Stimulated activated CD4-positive, alpha-beta T cell treated with anti-CD3 and anti-CD28 coated beads, Interleukin-12 subunit alpha, Interleukin-12 subunit beta, amount 100 ng/mL, for 4 hours (primary cell): ENCODE data around the gene NAA25.
"Not testable (repeated sequence)": the region's sequence is repeated elsewhere in the genome, so short reads cannot be mapped to it uniquely, and the experiment has no call there.

ENCODE experiments used
- DNase-seq: peaks from one replicate; pipeline ENCODE4 v3.0.0-alpha.2; 2020

NAA25 gene

DNA sequence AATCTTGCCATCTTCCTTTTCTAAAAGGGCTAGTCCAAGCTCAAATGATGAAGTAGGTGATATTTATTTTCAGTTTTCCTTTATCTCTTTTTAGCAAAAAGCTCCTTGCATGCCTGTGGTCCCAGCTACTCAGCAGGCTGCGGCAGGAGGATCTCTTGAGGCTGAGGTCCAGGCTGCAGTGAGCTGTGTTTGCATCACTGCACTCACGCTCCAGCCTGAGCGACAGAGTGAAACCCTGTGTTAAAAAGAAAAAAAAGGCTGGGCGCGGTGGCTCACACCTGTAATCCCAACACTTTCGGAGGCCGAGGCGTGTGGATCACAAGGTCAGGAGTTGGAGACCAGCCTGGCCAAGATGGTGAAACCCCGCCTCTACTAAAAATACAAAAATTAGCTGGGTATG, 100.6 kb downstream of the NAA25 start:
- no peak for DNase-seq

DNA sequence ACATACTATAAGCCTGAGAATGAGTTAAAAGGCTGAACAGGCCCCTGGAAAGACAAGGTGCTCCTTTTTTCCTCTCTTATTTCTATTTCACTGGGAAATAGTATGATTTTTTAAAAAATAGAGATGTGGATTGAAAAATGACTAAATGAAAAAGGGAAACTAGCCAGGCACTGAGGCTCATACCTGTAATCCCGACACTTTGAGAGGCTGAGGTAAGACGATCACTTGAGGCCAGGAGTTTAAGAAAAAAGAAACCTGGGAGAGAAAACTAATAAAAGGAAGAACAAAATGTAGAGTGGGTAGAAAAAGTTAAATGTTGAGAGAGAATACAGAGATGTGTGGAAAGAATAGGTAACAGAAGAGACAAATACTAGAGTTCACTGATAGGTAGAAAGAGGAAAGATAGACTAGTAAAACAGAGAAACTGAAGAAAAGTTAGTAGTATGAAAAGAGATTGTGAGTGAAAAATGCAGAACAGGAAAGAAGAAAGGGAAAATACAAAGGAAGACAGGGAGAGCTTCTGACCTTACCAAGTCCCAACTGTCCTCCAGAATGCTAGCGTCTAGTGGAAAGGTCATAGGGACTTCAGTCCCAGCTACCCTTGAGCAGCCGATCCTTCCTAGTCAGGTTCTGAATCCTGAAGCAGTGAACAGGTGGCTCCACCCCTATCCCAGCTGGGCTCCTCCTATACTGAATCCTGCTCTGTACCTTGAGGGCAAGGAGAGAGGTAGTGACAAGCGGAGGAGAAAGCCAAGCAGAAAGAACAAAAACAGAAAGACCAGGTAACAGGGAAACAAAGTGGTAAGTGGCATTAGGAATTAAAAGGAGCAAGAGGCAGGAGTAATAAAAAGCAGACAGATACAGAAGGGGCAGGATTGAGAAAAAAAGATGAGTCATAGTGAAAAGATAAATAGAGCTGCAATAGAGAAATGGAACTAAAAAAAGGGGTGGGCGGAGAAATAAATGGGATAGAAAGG, 102.9 kb downstream of the NAA25 start:
- no peak for DNase-seq

DNA sequence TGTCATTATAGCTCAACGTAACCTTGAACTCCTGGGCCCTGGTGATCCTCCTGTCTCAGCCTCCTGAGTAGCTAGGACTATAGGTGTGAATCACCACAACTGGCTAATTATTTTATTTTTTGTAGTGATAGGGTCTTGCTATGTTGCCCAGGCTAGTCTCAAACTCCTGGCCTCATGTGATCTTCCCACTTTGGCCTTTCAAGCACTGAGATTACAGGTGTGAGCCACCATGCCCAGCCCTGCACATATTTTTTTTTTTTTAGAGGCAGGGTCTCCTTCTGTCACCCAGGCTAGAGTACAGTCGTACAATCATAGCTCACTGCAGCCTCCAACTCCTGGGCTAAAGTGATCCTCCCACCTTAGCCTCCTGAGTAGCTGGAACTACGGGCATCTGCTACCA, 104.5 kb downstream of the NAA25 start:
- no peak for DNase-seq

DNA sequence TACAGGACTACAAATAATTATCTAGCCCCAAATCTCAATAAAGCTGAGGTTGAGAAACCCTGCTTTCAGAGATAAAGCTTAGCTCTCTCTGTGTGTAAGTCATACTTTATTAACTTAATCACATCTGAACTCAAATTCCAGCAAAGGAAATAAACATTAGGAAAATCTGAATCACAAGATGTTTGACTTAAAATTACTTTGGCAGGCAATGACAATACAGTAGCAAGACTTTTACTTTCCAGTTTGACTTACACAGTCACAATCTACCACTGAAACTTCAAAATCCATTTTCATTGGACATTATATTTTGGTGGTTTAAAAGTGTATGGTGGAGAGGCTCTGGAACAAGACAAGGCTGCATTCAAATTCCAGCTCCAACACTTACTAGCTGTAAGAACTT, 107.0 kb downstream of the NAA25 start:
- no peak for DNase-seq

DNA sequence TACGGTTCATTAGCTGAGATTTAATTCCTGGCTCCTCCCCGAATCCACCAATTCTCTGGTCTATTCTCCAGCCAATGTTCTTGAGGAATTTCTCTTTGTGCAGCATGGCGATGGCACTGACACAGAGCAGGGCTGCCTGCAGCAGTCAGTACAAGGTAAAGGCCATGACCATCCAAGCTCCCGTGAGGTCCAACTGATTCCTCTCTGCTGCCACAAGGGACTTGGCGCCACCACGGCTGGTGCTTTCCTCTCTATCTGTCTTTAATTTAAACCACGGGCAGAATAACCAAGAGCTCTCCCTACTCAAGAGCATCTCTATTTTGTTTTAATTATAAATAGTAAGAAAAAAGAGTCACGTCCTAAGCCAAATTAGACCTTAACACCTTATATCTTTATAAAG, 107.8 kb downstream of the NAA25 start:
- no peak for DNase-seq

DNA sequence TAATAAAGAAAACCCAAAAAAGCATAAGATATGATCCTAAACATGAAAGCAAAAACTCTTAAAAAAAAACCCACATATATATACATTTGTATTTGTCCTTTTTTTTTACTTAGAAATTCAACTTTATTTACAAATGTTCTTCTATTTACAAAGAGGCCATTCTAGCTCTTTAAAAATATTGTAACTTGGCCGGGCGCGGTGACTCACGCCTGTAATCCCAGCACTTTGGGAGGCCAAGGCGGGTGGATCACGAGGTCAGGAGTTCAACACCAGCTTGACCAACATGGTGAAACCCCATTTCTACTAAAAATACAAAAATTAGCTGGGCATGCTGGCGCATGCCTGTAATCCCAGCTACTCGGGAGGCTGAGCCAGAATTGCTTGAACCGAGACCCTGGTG, 109.5 kb downstream of the NAA25 start:
- not testable (repeated sequence) for DNase-seq

DNA sequence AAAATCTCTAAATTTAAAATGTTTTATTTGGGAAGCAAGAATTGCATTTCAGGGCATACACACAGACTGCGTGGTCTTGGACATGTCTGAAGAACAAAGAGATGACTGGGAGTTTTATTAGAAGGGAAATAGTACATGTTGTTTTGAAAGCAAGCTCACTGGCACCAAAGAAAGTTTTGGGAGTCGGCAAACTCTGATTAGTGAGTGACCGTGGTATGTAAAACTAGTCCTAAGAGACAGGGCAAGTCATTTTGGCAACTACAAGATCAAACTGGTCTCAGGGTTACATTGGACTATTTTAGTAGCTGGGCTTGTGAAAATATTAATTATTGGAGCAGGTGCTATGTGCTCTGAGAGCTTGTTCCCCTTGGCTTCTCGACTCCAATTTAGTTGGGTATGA, 110.6 kb downstream of the NAA25 start:
- DNase-seq, result no peak

DNA sequence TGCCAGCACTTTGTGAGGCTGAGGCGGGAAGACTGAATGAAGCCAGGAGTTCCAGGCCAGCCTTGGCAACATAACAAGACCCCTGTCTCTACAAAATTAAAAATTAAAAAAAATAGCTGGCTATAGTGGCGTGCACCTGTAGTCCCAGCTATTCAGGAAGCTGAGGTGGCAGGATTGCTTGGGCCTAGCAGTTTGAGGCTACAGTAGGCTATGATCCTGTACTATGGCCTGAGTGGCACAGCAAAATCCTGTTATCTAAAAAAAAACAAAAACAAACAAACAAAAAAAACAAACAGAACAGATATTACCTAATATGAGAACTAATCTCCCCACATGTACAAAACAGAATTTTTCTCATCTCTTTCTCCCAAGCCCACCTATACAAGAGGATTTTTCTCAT, 111.3 kb downstream of the NAA25 start:
- DNase-seq, result no peak

DNA sequence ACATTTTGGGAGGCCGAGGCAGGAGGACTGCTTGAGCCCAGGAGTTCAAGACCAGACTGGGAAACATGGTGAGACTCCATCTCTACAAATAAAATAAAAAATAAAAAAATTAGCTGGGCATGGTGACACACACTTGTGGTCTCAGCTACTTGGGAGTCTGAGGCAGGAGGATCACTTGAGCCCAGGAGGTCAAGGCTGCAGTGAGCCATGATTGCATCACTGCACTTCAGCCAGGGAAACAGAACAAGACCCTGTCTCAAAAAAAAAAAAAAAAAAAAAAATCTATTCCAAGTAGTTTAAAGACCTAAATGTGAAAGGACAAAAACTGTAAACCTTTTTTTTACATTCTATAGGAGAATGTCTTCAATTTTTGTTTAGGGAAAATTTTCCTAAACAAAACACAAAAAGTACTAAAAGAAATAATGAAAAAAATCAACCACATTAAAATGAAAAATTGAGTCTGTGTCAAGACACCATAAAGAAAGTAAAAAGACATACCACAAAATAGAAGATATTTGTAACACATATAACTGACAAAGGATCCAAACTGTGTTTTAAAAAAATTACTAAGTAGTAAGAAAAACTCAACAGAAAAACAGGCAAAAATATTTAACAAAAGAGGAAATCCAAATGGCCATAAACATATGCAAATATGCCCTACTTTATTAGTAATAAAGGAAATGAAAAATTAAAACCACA, 112.7 kb downstream of the NAA25 start:
- DNase-seq, result no peak

DNA sequence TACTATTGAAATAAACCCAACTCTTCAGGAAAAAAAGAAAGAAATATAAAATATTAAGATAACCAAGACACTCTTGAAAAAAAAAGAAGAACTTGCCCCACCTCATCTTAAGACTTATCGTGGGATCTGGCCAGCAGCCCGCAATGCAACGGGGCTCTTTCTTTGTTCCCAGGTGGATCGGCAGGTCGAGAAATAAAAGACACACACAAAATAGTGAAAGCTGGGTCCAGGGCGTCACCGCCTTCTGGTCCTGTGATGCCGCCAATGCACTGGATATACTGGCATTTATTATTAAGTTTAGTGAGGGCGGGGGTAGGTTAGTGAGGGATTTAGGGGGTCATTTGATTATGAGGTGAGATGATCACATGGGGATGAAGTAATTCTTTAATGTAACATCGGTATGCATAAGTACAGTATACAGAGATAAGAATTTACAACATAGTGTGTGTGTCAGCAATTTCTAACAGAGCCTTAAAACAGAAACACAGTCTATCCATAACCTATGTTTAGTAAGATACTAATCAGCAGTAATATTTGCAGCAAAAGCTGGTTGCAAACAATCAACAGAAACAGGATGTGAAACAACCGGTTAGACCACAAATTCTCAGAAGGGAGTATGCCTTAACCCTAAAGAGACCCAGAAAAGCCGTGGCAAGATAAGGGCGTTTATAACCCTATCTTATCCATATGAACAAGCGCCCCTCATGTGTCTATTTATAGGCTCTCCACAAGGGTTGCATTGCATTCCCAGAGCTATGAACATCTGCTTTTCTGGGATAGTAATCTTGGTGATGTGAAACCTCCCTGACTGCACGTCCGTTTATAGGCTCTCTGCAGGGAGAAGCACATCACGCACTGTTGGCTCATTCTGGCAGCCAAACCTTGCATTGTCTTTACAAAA, 114.1 kb downstream of the NAA25 start:
- not testable (repeated sequence) for DNase-seq

DNA sequence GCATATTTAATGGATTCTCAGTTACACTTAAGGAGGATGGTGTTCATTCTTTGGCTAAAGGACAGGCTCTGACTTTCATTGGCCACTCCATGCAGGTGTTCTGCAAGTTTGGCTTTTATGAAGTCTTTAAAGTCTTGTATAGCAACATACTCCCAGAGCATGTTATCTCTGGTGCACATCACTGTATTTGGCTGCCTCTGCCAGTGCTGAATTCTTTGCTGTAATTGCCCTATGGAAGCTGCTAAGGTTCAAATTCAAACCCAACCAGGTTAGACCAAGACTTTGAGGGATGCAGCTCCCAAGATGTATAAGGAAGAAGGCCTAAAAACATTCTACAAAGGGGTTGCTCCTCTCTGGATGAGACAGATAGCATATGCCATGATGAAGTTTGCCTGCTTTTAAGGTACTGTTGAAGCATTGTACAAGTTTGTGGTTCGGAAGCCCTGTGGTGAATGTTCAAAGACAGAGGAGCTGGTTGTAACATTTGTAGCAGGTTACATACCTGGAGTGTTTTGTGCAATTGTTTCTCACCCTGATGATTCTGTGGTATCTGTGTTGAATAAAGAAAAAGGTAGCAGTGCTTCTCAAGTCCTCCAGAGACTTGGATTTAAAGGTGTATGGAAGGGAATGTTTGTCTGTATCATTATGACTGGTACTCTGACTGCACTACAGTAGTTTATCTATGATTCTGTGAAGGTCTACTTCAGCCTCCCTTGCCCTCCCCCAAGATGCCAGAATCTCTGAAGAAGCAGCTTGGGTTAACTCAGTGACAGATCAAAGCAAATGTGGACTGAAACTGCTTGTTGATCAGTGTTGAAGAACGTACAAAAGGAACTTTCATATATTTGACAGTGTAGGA, 115.1 kb downstream of the NAA25 start:
- no peak for DNase-seq

DNA sequence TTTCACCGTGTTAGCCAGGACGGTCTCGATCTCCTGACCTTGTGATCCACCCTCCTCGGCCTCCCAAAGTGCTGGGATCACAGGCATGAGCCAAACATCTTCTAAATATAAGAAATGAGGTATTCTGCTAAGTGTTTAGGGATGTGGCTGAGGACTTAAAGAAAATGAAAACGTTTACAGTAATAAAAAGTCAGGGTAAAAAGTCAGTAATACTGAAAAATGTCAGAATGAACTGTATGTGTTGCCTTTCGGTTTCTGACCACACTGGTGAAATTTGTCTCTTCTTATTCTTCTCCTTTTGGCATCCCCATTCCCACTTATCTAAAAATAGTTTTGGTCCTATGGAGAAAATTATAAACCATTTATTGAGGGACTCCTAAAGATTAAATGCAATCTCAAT, 116.1 kb downstream of the NAA25 start:
- DNase-seq, result no peak

DNA sequence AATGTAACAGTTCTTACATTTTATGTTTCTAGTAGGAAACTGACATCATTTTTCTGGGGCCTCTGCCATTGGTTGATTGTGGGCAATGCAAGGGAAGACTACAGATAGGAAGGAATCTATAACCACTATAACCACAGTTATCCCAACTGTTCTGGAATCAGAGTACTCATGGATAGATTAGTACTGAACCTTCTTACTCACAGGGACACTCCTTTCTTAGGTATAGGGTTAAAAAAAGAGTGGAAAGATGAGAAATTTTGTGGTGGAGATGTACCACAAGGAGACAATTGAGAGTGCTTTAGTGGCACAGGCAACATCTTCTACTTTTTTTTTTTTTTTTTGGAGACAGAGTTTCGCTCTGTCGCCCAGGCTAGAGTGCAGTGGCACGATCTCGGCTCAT, 116.6 kb downstream of the NAA25 start:
- no peak for DNase-seq

DNA sequence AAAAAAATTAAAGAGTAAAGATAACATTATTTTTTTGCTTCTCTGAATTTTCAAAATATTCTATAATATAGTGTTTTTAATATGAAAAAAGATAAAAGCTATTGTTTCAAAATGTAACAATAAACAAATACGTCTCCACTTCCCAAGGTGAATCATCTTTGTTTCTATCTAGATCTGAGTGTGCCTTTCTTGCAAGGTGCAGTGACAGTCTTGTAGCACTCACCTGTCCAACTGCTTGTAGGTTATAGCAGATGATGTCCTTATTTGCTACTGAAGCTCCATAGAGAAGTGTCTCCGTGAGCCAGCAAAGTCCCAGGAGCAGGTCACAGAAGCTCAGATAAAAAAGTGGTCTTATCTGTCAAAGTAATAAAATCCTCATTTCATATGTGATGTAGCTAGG, 117.0 kb downstream of the NAA25 start:
- no peak for DNase-seq

DNA sequence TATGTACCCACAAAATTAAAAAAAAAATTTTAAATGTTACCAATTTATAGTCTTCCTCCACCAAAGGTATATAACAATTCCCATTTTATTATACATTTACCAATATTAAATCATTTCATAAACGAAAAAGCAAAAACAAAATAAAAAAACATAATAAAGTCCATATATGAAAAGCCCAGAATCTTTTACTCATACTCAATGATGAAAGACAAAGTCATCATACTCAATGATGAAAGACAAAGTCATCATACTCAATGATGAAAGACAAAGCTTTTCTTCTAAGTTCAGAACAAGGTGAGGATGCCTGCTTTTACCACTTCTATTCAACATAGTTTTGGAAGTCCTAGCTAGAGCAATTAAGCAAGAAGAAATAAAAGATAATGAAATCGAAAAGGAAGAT, 123.8 kb downstream of the NAA25 start:
- DNase-seq, result no peak

DNA sequence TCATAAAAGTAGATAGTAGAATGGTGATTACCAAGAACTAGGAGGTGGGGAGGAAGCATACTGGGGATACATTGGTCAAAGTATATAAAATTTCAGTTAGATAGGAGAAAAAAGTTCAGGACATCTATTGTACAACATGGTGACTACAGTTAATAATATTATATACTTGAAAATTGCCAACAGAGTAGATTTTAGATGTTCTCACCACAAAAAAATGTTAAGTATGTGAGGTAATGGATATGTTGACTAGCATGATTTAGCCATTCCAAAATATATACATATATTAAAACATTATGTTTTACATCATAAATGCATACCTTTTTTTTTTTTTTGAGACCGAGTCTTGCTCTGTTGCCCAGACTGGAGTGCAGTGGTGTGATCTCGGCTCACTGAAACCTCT, 126.6 kb downstream of the NAA25 start:
- DNase-seq, result no peak

DNA sequence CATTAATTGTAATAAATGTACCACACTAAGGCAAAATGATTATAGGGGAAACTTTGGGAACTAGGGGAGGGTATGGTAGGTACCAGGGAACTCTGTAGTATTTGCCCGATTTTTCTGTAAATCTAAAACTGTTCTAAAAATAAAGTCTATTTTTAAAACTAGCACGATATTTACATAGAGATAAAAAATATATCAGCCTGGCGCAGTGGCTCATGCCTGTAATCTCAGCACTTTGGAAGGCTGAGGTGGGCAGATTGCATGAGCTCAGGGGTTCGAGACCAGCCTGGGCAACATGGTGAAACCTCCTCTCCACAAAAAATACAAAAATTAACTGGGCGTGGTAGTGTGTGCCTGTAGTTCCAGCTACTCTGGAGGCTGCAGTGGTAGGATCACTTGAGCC, 128.0 kb downstream of the NAA25 start:
- no peak for DNase-seq

DNA sequence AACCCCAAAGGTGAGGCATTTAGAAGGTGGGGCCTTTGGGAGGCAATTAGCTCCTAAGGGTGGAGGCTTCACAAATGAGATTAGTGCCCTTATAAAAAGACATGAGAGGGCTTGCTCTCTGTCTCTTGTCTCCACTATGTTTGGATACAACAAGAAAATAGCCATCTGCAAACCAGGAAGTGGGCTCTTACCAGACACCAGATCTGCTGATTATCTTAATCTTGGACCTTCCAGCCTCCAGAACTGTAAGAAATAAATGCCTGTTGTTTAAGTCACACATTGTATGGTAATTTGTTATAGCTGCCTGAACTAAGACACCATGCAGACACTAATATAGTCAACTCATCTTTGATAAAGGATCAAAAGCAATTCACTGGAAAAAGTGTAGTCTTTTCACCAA, 130.0 kb downstream of the NAA25 start:
- no peak for DNase-seq

DNA sequence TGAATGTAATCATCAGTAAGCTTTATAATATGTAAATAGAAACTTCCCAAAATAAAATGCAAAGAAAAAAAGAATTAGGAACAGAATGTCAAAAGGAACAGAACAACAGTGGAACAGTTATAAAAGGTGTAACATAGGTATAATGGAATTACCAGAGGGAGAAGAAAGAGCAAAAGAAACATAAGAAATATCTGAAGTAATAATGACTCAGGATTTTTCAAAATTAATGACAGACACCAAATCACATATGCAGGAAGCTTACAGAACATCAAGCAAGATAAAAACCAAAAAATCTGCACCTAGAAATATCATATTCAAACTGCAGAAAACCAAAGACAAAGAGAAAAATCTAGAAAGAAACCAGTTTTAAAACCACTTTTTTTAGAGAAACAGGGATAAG, 131.7 kb downstream of the NAA25 start:
- no peak for DNase-seq
